ENCODE data around the gene EML6.

EML6 gene

GRCh38 chr2:54850171-54851122 is 127.0 kb downstream of the EML6 start:
- no peak for DNase-seq (ENCODE audit: low spot score)

GRCh38 chr2:54853616-54854310 is 130.3 kb downstream of the EML6 start:
- DNase-seq (ENCODE audit: low spot score) = no peak

GRCh38 chr2:54855434-54855833 is 132.0 kb downstream of the EML6 start:
- no peak for DNase-seq (ENCODE audit: low spot score)

GRCh38 chr2:54858021-54858681 is 134.7 kb downstream of the EML6 start:
- DNase-seq (ENCODE audit: low spot score) = no peak

- no peak for DNase-seq (ENCODE audit: low spot score)
Observed at GRCh38 chr2:54859416-54859815, 136.0 kb downstream of the EML6 start.

- peak; percentile 72 for DNase-seq (ENCODE audit: low spot score)
Observed at GRCh38 chr2:54859997-54860701, 136.7 kb downstream of the EML6 start.

GRCh38 chr2:54862229-54862628 is 138.8 kb downstream of the EML6 start:
- no peak for DNase-seq (ENCODE audit: low spot score)

GRCh38 chr2:54862742-54863141 is 139.3 kb downstream of the EML6 start:
- no peak for DNase-seq (ENCODE audit: low spot score)

- no peak for DNase-seq (ENCODE audit: low spot score)
Observed at GRCh38 chr2:54863660-54864059, 140.2 kb downstream of the EML6 start.

- DNase-seq (ENCODE audit: low spot score) = no peak
Observed at GRCh38 chr2:54864096-54864495, 140.6 kb downstream of the EML6 start.

GRCh38 chr2:54864727-54865126 is 141.3 kb downstream of the EML6 start:
- DNase-seq (ENCODE audit: low spot score) = no peak

- no peak for DNase-seq (ENCODE audit: low spot score)
Observed at GRCh38 chr2:54866179-54866578, 142.7 kb downstream of the EML6 start.

- no peak for DNase-seq (ENCODE audit: low spot score)
Observed at GRCh38 chr2:54866868-54867267, 143.4 kb downstream of the EML6 start.

- DNase-seq (ENCODE audit: low spot score) = no peak
Observed at GRCh38 chr2:54867457-54867856, 144.0 kb downstream of the EML6 start.

GRCh38 chr2:54871457-54872107 is 148.1 kb downstream of the EML6 start:
- no peak for DNase-seq (ENCODE audit: low spot score)

GRCh38 chr2:54872780-54873179 is 149.3 kb downstream of the EML6 start:
- no peak for DNase-seq (ENCODE audit: low spot score)

GRCh38 chr2:54873236-54873635 is 149.8 kb downstream of the EML6 start:
- peak; percentile 18 for DNase-seq (ENCODE audit: low spot score)

GRCh38 chr2:54876764-54877163 is 153.3 kb downstream of the EML6 start:
- no peak for DNase-seq (ENCODE audit: low spot score)

GRCh38 chr2:54878182-54878581 is 154.7 kb downstream of the EML6 start:
- no peak for DNase-seq (ENCODE audit: low spot score)

GRCh38 chr2:54879032-54879431 is 155.6 kb downstream of the EML6 start:
- no peak for DNase-seq (ENCODE audit: low spot score)

GRCh38 chr2:54879598-54880332 is 156.3 kb downstream of the EML6 start:
- no peak for DNase-seq (ENCODE audit: low spot score)

All from LoVo (cell line).